Erythroblast (primary cell): ENCODE measurements around the gene TTC28.

Experiments
- GATA1 ChIP-seq: IDR thresholded peaks from 2 replicates; pipeline ENCODE4 v1.6.1; 2011; ENCODE audit warnings: low read depth, mild to moderate bottlenecking, control low read depth, low read length, moderate library complexity
- POLR2A ChIP-seq: IDR thresholded peaks from 2 replicates; pipeline ENCODE4 v1.6.1; 2011; ENCODE audit warnings: mild to moderate bottlenecking, low read length

- TF ChIP-seq POLR2A (no peak), GATA1 (no peak)
Measured at GRCh38 chr22:28002863-28003565, 676.6 kb downstream of the TTC28 start.
